HL-60 (cell line): Measurements from ENCODE around the gene MZF1.
"Not testable (repeated sequence)": the region's sequence is repeated elsewhere in the genome, so short reads cannot be mapped to it uniquely, and the experiment has no call there.

ENCODE experiments used
- POLR2AphosphoS5 ChIP-seq: IDR thresholded peaks from 2 replicates; pipeline ENCODE4 v1.6.1; 2012; ENCODE audit warnings: low read depth
- SPI1 ChIP-seq: IDR thresholded peaks from 2 replicates; pipeline ENCODE4 v1.6.1; 2012; ENCODE audit warnings: low read depth, mild to moderate bottlenecking, borderline replicate concordance

DNA sequence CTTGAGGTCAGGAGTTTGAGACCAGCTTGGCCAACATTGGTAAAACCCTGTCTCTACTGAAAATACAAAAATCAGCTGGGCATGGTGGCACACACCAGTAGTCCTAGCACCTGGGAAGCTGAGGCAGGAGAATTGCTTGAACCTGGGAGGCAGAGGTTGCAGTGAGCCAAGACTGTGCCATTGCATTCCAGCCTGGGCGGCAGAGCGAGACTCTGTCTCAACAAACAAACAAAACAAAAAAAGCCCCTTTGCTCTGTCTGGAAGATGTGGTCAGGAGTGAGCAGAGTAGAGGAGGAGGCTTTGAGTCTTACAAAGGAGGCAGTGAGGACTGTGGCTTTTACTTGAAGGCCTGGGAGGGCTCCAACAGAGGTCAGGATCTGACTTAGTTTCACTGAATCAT is 4.4 kb upstream of the MZF1 start:
- TF ChIP-seq POLR2AphosphoS5, SPI1: not testable (repeated sequence)
